GM23338 (cell line): ENCODE data around the gene RAC3. TPM values are rescaled to one million over a fixed set of nuclear protein-coding genes. Genes with fewer than 3 reads are reported as not detected.

Experiments
- ATAC-seq: fragments of 200-7000 bp; cut with Tn5 transposase; 3 replicates; pipeline ENCODE4 v1.9.1; 2020
- DNase-seq: peaks from one replicate; pipeline ENCODE4 v3.0.0-alpha.2; 2015; ENCODE audit warnings: low spot score
- H2AFZ ChIP-seq: fragments of 200-600 bp; sonication (generic); 2 replicates; pipeline ENCODE4 v1.8.0; 2016; ENCODE audit warnings: antibody characterized with exemption, mild to moderate bottlenecking, moderate library complexity
- H3F3A ChIP-seq: fragments of 200-600 bp; sonication (generic); replicated peaks from 2 replicates; pipeline ENCODE4 v1.8.0; 2017; ENCODE audit warnings: antibody characterized with exemption, mixed run types, low read depth
- H3K27ac ChIP-seq: fragments of 200-600 bp; sonication (generic); 2 replicates; pipeline ENCODE4 v1.6.1; 2016; ENCODE audit warnings: low read depth
- H3K27me3 ChIP-seq: fragments of 200-600 bp; sonication (generic); 2 replicates; pipeline ENCODE4 v1.8.0; 2016; ENCODE audit warnings: mild to moderate bottlenecking, mixed run types, moderate library complexity; ENCODE audit not compliant: insufficient read depth
- H3K36me3 ChIP-seq: fragments of 200-600 bp; sonication (generic); 2 replicates; pipeline ENCODE4 v1.8.0; 2016; ENCODE audit warnings: mild to moderate bottlenecking; ENCODE audit not compliant: insufficient read depth
- H3K4me1 ChIP-seq: fragments of 200-600 bp; sonication (generic); 2 replicates; pipeline ENCODE4 v1.8.0; 2016; ENCODE audit warnings: mild to moderate bottlenecking, moderate library complexity; ENCODE audit not compliant: insufficient read depth
- H3K4me2 ChIP-seq: fragments of 200-600 bp; sonication (generic); 2 replicates; pipeline ENCODE4 v1.7.1; 2017; ENCODE audit warnings: mixed run types
- H3K4me3 ChIP-seq: fragments of 200-600 bp; sonication (generic); 2 replicates; pipeline ENCODE4 v1.6.1; 2016; ENCODE audit warnings: mixed run types
- H3K79me2 ChIP-seq: fragments of 200-600 bp; sonication (generic); replicated peaks from 2 replicates; pipeline ENCODE4 v1.8.0; 2017; ENCODE audit warnings: mild to moderate bottlenecking; ENCODE audit not compliant: insufficient read depth
- H3K9me2 ChIP-seq: fragments of 200-600 bp; sonication (generic); 2 replicates; pipeline ENCODE4 v1.8.0; 2017; ENCODE audit not compliant: insufficient read depth
- H4K20me1 ChIP-seq: fragments of 200-600 bp; sonication (generic); replicated peaks from 2 replicates; pipeline ENCODE4 v1.8.0; 2017; ENCODE audit warnings: mild to moderate bottlenecking; ENCODE audit not compliant: insufficient read depth
- H3K27ac Mint-ChIP-seq: 2 replicates; pipeline ENCODE4 v1.8.0; 2020; ENCODE audit warnings: inconsistent platforms, mild to moderate bottlenecking, moderate library complexity, mixed read lengths
- H3K27me3 Mint-ChIP-seq: 3 replicates; pipeline ENCODE4 v1.8.0; 2022; ENCODE audit warnings: low read depth, mild to moderate bottlenecking, moderate library complexity, mixed read lengths, inconsistent platforms; ENCODE audit not compliant: insufficient read depth, poor library complexity
- H3K36me3 Mint-ChIP-seq: 3 replicates; pipeline ENCODE4 v1.8.0; 2021; ENCODE audit warnings: low read depth, mild to moderate bottlenecking, inconsistent platforms, moderate library complexity, mixed read lengths
- H3K4me1 Mint-ChIP-seq: 3 replicates; pipeline ENCODE4 v1.8.0; 2020; ENCODE audit warnings: mild to moderate bottlenecking, inconsistent platforms, mixed read lengths
- H3K4me3 Mint-ChIP-seq: 3 replicates; pipeline ENCODE4 v1.8.0; 2021; ENCODE audit warnings: moderate library complexity, mild to moderate bottlenecking, inconsistent platforms, mixed read lengths
- H3K9me3 Mint-ChIP-seq: 3 replicates; pipeline ENCODE4 v1.8.0; 2020; ENCODE audit warnings: moderate library complexity, mild to moderate bottlenecking, inconsistent platforms, mixed read lengths
- ETS1 ChIP-seq: IDR thresholded peaks from 2 replicates; pipeline ENCODE4 v1.6.1; 2016; ENCODE audit warnings: antibody characterized with exemption
- EZH2phosphoT487 ChIP-seq: fragments of 200-600 bp; sonication (generic); IDR thresholded peaks from one replicate; pipeline ENCODE4 v1.8.1; 2018; ENCODE audit warnings: antibody characterized with exemption; ENCODE audit not compliant: unreplicated experiment
- JUNB ChIP-seq: IDR thresholded peaks from one replicate; pipeline ENCODE4 v1.6.1; 2016; ENCODE audit warnings: antibody characterized with exemption; ENCODE audit not compliant: unreplicated experiment
- POLR2AphosphoS5 ChIP-seq: IDR thresholded peaks from 2 replicates; pipeline ENCODE4 v1.6.1; 2016; ENCODE audit warnings: antibody characterized with exemption, low read depth
- REST ChIP-seq: IDR thresholded peaks from one replicate; pipeline ENCODE4 v1.6.1; 2018; ENCODE audit warnings: antibody characterized with exemption; ENCODE audit not compliant: unreplicated experiment
- STAT1 ChIP-seq: IDR thresholded peaks from one replicate; pipeline ENCODE4 v1.6.1; 2016; ENCODE audit warnings: antibody characterized with exemption; ENCODE audit not compliant: unreplicated experiment
- ZNF114 ChIP-seq: fragments of 250-450 bp; sonication (Bioruptor Pico); IDR thresholded peaks from 2 replicates; pipeline ENCODE4 v1.5.0; 2020; ENCODE audit warnings: mild to moderate bottlenecking, moderate library complexity
- ZNF331 ChIP-seq: fragments of 250-450 bp; sonication (Bioruptor Pico); IDR thresholded peaks from 2 replicates; pipeline ENCODE4 v1.5.0; 2020; ENCODE audit warnings: low read depth, mild to moderate bottlenecking, moderate library complexity
- polyA plus RNA-seq: library from polyadenylated mRNA; unstranded; fragments of >200 nt; fragmentation: Nextera tagmentation; extraction: Ambion mirVana; gene quantifications from 2 replicates; pipeline ENCODE4 v1.2.1, GENCODE V29; 2016
- total RNA-seq: library from RNA; depleted of rRNA; stranded (reverse); fragments of >200 nt; shearing (Covaris generic); gene quantifications from 2 replicates; pipeline ENCODE4 v1.2.3, GENCODE V29; 2014
- TF ChIP-seq, protein P1 (sequence below): fragments of 250-450 bp; sonication (Bioruptor Pico); IDR thresholded peaks from 2 replicates; pipeline ENCODE4 v1.5.0; 2020; ENCODE audit warnings: mild to moderate bottlenecking, moderate library complexity

Gene RAC3
- total and polyA plus RNA-seq, 2 experiments from 2014 or later, result 31.5 to 293 TPM

- no peaks in the 10 kb centered on the region for H3K4me1 ChIP-seq
- ATAC-seq (no peak), DNase-seq (no peak)
- no peaks in the 10 kb centered on the region; the same call in none of the 2 replicates for H4K20me1 ChIP-seq
- Mint-ChIP-seq H3K36me3 (peaks cover 51% of the 10 kb centered on the region), H3K4me3 (no peak overlapping the region), H3K9me3 (no peaks in the 10 kb centered on the region), H3K27ac (no peak overlapping the region), H3K4me1 (peaks cover 3% of the 10 kb centered on the region; the same call in 2 of the 3 replicates), H3K27me3 (peaks cover 6% of the 10 kb centered on the region)
- H3K4me2 ChIP-seq, result no peak overlapping the region
- TF ChIP-seq POLR2AphosphoS5 (no peak), STAT1 (no peak), JUNB (no peak)
- no peak overlapping the region for H3K4me3 ChIP-seq
- no peaks in the 10 kb centered on the region for H3K27me3 ChIP-seq
- H3K27ac ChIP-seq, result no peak overlapping the region
- H2AFZ ChIP-seq, result no peak overlapping the region
- H3F3A ChIP-seq, result peaks cover 4% of the 10 kb centered on the region; the same call in 1 of the 2 replicates
- no peaks in the 10 kb centered on the region for H3K9me2 ChIP-seq
- H3K79me2 ChIP-seq, result peaks cover under 1% of the 10 kb centered on the region; the same call in 1 of the 2 replicates
- peaks cover 4% of the 10 kb centered on the region; the same call in 1 of the 2 replicates for H3K36me3 ChIP-seq
Observed at GRCh38 chr17:81983639-81984373, 47.7 kb upstream of the RAC3 start.

DNA sequence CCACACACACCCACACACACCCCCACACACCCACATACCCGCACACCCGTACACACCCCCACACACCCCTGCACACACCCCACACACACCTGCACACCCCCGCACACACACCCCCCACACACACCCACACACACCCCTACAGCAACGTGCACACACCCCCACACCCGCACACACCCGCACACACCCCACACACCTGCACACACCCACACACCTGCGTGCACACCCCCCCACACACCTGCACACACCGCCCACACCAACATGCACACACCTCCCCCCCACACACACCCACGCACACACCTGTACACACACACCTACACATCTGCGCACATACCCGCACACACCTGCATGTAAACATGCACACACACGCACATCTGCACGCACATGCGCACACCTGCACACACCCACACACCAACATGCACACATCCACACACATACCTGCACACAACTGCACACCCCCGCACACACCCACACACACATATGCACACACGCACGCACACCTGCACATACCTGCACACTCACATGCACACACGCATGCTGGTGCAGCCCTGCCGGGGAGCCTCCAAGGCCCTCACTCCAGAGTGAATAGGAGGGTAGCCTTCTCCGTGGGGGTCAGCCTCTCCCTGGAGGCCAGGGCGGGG is 46.6 kb upstream of the RAC3 start:
- no peak for ATAC-seq
- 0 out of 2 replicates have a peak, but pooled peaks cover 4% of the 10 kb centered on the region for H3K36me3 ChIP-seq
- Mint-ChIP-seq H3K27me3 (peaks cover 6% of the 10 kb centered on the region), H3K4me1 (no peaks in the 10 kb centered on the region), H3K27ac (peak overlapping the region; percentile 11; the same call in 1 of the 2 replicates), H3K4me3 (no peak overlapping the region; the same call in 2 of the 3 replicates), H3K36me3 (peaks cover 44% of the 10 kb centered on the region), H3K9me3 (no peaks in the 10 kb centered on the region)
- peaks cover 5% of the 10 kb centered on the region; the same call in 1 of the 2 replicates for H3F3A ChIP-seq
- H4K20me1 ChIP-seq, result no peaks in the 10 kb centered on the region; the same call in none of the 2 replicates
- H3K4me1 ChIP-seq, result no peaks in the 10 kb centered on the region
- H3K4me3 ChIP-seq, result no peak overlapping the region
- no peaks in the 10 kb centered on the region for H3K79me2 ChIP-seq
- no peaks in the 10 kb centered on the region for H3K9me2 ChIP-seq
- H3K27ac ChIP-seq, result no peak overlapping the region
- H3K4me2 ChIP-seq, result no peak overlapping the region
- H3K27me3 ChIP-seq, result no peaks in the 10 kb centered on the region
- H2AFZ ChIP-seq, result no peak overlapping the region
- no peak for DNase-seq
- TF ChIP-seq EZH2phosphoT487, result no peak
- no peak for TF ChIP-seq REST
- TF ChIP-seq JUNB, result no peak
- no peak for TF ChIP-seq ZNF114
- TF ChIP-seq, protein P1, sequence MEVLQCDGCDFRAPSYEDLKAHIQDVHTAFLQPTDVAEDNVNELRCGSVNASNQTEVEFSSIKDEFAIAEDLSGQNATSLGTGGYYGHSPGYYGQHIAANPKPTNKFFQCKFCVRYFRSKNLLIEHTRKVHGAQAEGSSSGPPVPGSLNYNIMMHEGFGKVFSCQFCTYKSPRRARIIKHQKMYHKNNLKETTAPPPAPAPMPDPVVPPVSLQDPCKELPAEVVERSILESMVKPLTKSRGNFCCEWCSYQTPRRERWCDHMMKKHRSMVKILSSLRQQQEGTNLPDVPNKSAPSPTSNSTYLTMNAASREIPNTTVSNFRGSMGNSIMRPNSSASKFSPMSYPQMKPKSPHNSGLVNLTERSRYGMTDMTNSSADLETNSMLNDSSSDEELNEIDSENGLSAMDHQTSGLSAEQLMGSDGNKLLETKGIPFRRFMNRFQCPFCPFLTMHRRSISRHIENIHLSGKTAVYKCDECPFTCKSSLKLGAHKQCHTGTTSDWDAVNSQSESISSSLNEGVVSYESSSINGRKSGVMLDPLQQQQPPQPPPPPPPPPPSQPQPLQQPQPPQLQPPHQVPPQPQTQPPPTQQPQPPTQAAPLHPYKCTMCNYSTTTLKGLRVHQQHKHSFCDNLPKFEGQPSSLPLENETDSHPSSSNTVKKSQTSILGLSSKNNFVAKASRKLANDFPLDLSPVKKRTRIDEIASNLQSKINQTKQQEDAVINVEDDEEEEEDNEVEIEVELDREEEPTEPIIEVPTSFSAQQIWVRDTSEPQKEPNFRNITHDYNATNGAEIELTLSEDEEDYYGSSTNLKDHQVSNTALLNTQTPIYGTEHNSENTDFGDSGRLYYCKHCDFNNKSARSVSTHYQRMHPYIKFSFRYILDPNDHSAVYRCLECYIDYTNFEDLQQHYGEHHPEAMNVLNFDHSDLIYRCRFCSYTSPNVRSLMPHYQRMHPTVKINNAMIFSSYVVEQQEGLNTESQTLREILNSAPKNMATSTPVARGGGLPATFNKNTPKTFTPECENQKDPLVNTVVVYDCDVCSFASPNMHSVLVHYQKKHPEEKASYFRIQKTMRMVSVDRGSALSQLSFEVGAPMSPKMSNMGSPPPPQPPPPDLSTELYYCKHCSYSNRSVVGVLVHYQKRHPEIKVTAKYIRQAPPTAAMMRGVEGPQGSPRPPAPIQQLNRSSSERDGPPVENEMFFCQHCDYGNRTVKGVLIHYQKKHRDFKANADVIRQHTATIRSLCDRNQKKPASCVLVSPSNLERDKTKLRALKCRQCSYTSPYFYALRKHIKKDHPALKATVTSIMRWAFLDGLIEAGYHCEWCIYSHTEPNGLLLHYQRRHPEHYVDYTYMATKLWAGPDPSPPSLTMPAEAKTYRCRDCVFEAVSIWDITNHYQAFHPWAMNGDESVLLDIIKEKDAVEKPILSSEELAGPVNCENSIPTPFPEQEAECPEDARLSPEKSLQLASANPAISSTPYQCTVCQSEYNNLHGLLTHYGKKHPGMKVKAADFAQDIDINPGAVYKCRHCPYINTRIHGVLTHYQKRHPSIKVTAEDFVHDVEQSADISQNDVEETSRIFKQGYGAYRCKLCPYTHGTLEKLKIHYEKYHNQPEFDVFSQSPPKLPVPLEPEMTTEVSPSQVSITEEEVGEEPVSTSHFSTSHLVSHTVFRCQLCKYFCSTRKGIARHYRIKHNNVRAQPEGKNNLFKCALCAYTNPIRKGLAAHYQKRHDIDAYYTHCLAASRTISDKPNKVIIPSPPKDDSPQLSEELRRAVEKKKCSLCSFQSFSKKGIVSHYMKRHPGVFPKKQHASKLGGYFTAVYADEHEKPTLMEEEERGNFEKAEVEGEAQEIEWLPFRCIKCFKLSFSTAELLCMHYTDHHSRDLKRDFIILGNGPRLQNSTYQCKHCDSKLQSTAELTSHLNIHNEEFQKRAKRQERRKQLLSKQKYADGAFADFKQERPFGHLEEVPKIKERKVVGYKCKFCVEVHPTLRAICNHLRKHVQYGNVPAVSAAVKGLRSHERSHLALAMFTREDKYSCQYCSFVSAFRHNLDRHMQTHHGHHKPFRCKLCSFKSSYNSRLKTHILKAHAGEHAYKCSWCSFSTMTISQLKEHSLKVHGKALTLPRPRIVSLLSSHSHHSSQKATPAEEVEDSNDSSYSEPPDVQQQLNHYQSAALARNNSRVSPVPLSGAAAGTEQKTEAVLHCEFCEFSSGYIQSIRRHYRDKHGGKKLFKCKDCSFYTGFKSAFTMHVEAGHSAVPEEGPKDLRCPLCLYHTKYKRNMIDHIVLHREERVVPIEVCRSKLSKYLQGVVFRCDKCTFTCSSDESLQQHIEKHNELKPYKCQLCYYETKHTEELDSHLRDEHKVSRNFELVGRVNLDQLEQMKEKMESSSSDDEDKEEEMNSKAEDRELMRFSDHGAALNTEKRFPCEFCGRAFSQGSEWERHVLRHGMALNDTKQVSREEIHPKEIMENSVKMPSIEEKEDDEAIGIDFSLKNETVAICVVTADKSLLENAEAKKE (CRISPR knock-in tag), result no peak
- TF ChIP-seq ZNF331 (CRISPR knock-in tag), result no peak
- no peak for TF ChIP-seq ETS1
